Hepatocyte (in vitro differentiated cells): ENCODE measurements around the gene IFI35. TPM values are rescaled to one million over a fixed set of nuclear protein-coding genes. Genes with fewer than 3 reads are reported as not detected.
A peak's percentile ranks its signal among the peaks of the same experiment; 100 is the strongest.

Experiments used
- DNase-seq: peaks from one replicate; pipeline ENCODE4 v3.0.0-alpha.2; 2016; ENCODE audit warnings: low spot score
- H2AFZ ChIP-seq: fragments of 200-600 bp; sonication (generic); 2 replicates; pipeline ENCODE4 v1.6.0; 2016; ENCODE audit warnings: antibody characterized with exemption, mild to moderate bottlenecking
- H3K27ac ChIP-seq: fragments of 200-600 bp; sonication (generic); 2 replicates; pipeline ENCODE4 v1.5.1; 2016; ENCODE audit warnings: mild to moderate bottlenecking
- H3K27me3 ChIP-seq: fragments of 200-600 bp; sonication (generic); 2 replicates; pipeline ENCODE4 v1.6.1; 2016
- H3K36me3 ChIP-seq: fragments of 200-600 bp; sonication (generic); replicated peaks from 2 replicates; pipeline ENCODE4 v1.5.1; 2016; ENCODE audit warnings: low read depth; ENCODE audit not compliant: insufficient read depth
- H3K4me1 ChIP-seq: fragments of 200-600 bp; sonication (generic); 2 replicates; pipeline ENCODE4 v1.5.1; 2016; ENCODE audit warnings: mild to moderate bottlenecking, moderate library complexity; ENCODE audit not compliant: insufficient read depth
- H3K4me2 ChIP-seq: fragments of 200-600 bp; sonication (generic); 2 replicates; pipeline ENCODE4 v1.6.0; 2016
- H3K4me3 ChIP-seq: fragments of 200-600 bp; sonication (generic); 2 replicates; pipeline ENCODE4 v1.5.1; 2016; ENCODE audit warnings: mild to moderate bottlenecking
- H3K79me2 ChIP-seq: fragments of 200-600 bp; sonication (generic); 2 replicates; pipeline ENCODE4 v1.6.0; 2017; ENCODE audit warnings: mild to moderate bottlenecking
- H3K9me2 ChIP-seq: fragments of 200-600 bp; sonication (generic); replicated peaks from 2 replicates; pipeline ENCODE4 v1.6.0; 2017; ENCODE audit warnings: mild to moderate bottlenecking; ENCODE audit not compliant: insufficient read depth
- H3K9me3 ChIP-seq: fragments of 200-600 bp; sonication (generic); 2 replicates; pipeline ENCODE4 v1.5.1; 2016; ENCODE audit warnings: low read depth, mild to moderate bottlenecking
- H4K20me1 ChIP-seq: fragments of 200-600 bp; sonication (generic); 2 replicates; pipeline ENCODE4 v1.6.0; 2016; ENCODE audit warnings: mild to moderate bottlenecking; ENCODE audit not compliant: insufficient read depth, poor library complexity, severe bottlenecking
- CTCF ChIP-seq: fragments of 200-600 bp; sonication (generic); IDR thresholded peaks from 2 replicates; pipeline ENCODE4 v1.5.1; 2016; ENCODE audit warnings: antibody characterized with exemption, mild to moderate bottlenecking; ENCODE audit not compliant: poor library complexity
- EZH2 ChIP-seq: fragments of 200-600 bp; sonication (generic); IDR thresholded peaks from 2 replicates; pipeline ENCODE4 v1.6.1; 2016; ENCODE audit warnings: antibody characterized with exemption, mild to moderate bottlenecking, borderline replicate concordance
- EZH2phosphoT487 ChIP-seq: fragments of 200-600 bp; sonication (generic); IDR thresholded peaks from one replicate; pipeline ENCODE4 v1.6.1; 2018; ENCODE audit warnings: antibody characterized with exemption, mild to moderate bottlenecking, low read depth, moderate library complexity; ENCODE audit not compliant: unreplicated experiment, severe bottlenecking
- WGBS: methylation state at CpG from one replicate; pipeline ENCODE4 v1.1.6; 2016; ENCODE audit warnings: low lambda C conversion rate; ENCODE audit errors: missing lambda C conversion rate; 5-methylcytosine and 5-hydroxymethylcytosine counted together
- polyA plus RNA-seq: library from polyadenylated mRNA; unstranded; fragments of >200 nt; fragmentation: Nextera tagmentation; extraction: Ambion mirVana; gene quantifications from 2 replicates; pipeline ENCODE4 v1.2.1, GENCODE V29; 2016
- total RNA-seq: library from RNA; depleted of rRNA; stranded (reverse); fragments of >200 nt; gene quantifications from 2 replicates; pipeline ENCODE4 v1.2.3, GENCODE V29; 2014

The IFI35 gene
- total and polyA plus RNA-seq, 2 experiments from 2014 or later, result 18.4 to 27.5 TPM

- peak overlapping the region; percentile 92 for H3K4me2 ChIP-seq
- H4K20me1 ChIP-seq, result no peaks in the 10 kb centered on the region
- H3K27ac ChIP-seq, result no peak overlapping the region
- no peaks in the 10 kb centered on the region for H3K4me1 ChIP-seq
- no peaks in the 10 kb centered on the region for H3K27me3 ChIP-seq
- no peak for DNase-seq
- no peak overlapping the region for H3K4me3 ChIP-seq
- H3K79me2 ChIP-seq, result peaks cover 10% of the 10 kb centered on the region
- H3K36me3 ChIP-seq, result no peaks in the 10 kb centered on the region
- H3K9me3 ChIP-seq, result no peaks in the 10 kb centered on the region
- 62% methylated on average over 14 of the region's 16 CpGs for WGBS
- no peak overlapping the region for H2AFZ ChIP-seq
- H3K9me2 ChIP-seq, result no peaks in the 10 kb centered on the region
- TF ChIP-seq CTCF (no peak), EZH2phosphoT487 (no peak), EZH2 (no peak)
These were observed 19.4 kb downstream of the IFI35 start for GRCh38 chr17:43025766-43026537.

GRCh38 chr17:43026595-43026994 is 20.0 kb downstream of the IFI35 start:
- Histone ChIP-seq H3K36me3 (no peaks in the 10 kb centered on the region), H3K27me3 (no peaks in the 10 kb centered on the region), H4K20me1 (no peaks in the 10 kb centered on the region), H3K4me2 (no peak overlapping the region), H3K4me1 (no peaks in the 10 kb centered on the region), H2AFZ (no peak overlapping the region), H3K27ac (no peak overlapping the region), H3K4me3 (no peak overlapping the region), H3K9me2 (no peaks in the 10 kb centered on the region), H3K79me2 (peaks cover 5% of the 10 kb centered on the region), H3K9me3 (no peaks in the 10 kb centered on the region)
- DNase-seq, result no peak
- TF ChIP-seq EZH2 (no peak), CTCF (no peak), EZH2phosphoT487 (no peak)
- 83% methylated on average over 5 of the region's 5 CpGs for WGBS

DNA sequence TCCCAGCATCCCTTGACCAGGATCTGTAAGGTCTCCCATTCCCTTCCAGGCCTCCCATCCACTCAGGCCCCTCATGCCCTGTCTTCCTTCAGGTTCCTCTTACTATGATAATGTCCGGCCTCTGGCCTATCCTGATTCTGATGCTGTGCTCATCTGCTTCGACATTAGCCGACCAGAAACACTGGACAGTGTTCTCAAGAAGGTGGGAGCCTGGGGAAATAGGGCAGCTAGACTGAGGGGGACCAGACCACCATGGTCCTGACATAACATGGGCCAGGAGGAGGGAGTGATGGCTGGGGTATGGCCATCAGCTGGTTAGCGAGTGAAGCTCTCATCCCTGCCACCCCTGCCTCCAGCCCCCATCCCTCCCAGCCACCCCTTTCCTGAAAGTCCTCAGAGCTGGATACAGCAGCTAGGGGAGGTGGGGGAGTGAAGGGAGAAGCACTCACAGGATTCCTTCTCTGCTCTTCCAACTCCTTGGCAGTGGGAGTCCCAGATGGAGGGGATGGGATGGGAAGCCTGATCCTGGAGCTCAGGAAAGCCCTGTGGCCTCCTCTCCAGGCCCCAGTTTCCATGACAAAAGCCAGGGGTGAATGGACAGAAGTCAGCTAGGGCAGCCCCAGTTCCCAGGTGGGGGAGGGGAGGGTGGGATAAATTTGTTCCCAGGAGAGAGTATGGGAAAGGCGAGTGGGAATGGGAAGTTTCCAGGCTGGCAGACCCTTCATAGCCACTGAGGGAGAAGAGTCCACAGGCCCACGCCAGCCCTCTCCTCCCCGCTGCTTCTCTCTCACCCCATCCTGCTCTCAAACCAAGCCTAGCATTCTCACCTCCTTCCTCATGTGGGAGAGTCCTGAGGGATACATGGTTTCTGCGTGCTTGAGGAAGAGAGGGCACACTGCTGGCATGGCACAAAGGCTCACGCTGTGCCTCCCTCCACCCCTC is 20.8 kb downstream of the IFI35 start:
- TF ChIP-seq EZH2 (no peak), CTCF (no peak), EZH2phosphoT487 (no peak)
- Histone ChIP-seq H3K9me2 (no peaks in the 10 kb centered on the region), H3K27me3 (no peaks in the 10 kb centered on the region)

More for the DNA sequence above, 20.8 kb downstream of the IFI35 start:
- no peak for DNase-seq
- Histone ChIP-seq H3K4me3 (no peak overlapping the region), H3K4me1 (no peaks in the 10 kb centered on the region), H3K9me3 (no peaks in the 10 kb centered on the region), H3K79me2 (no peaks in the 10 kb centered on the region), H3K36me3 (no peaks in the 10 kb centered on the region), H2AFZ (no peak overlapping the region), H3K4me2 (no peak overlapping the region), H4K20me1 (no peaks in the 10 kb centered on the region), H3K27ac (no peak overlapping the region)
- WGBS, result 90% methylated on average over 8 of the region's 9 CpGs
